HFFc6 (cell line): ENCODE results near the gene GTF2H4. TPM values are rescaled to one million over a fixed set of nuclear protein-coding genes. Genes with fewer than 3 reads are reported as not detected.

Source experiments
- DNase-seq: peaks from one replicate; pipeline ENCODE4 v3.0.0-alpha.2; 2018
- H3K27ac Mint-ChIP-seq: 2 replicates; pipeline ENCODE4 v1.8.0; 2020; ENCODE audit warnings: mild to moderate bottlenecking, mixed read lengths
- H3K27me3 Mint-ChIP-seq: 2 replicates; pipeline ENCODE4 v1.8.0; 2021; ENCODE audit warnings: mild to moderate bottlenecking, moderate library complexity, mixed read lengths; ENCODE audit not compliant: insufficient read depth
- H3K36me3 Mint-ChIP-seq: 2 replicates; pipeline ENCODE4 v1.8.0; 2021; ENCODE audit warnings: low read depth, mixed read lengths
- H3K4me1 Mint-ChIP-seq: 2 replicates; pipeline ENCODE4 v1.8.0; 2020; ENCODE audit warnings: low read depth, mixed read lengths
- H3K4me3 Mint-ChIP-seq: 2 replicates; pipeline ENCODE4 v1.8.0; 2020; ENCODE audit warnings: mild to moderate bottlenecking, moderate library complexity, mixed read lengths
- H3K9me3 Mint-ChIP-seq: 2 replicates; pipeline ENCODE4 v1.8.0; 2020; ENCODE audit warnings: mild to moderate bottlenecking, mixed read lengths
- total RNA-seq, 6 experiments: library from RNA; stranded (reverse); fragmentation: NEBNext Ultra II Directional; extraction: Animal tissue kit (Norgen Biotek cat#: 25700); gene quantifications; 2 replicates in 1 of 6; 3 replicates in 5 of 6; pipeline ENCODE4 v1.2.3, GENCODE V29; 2021
- TF ChIP-seq, protein P1 (sequence below): fragments of 200-600 bp; sonication (generic); IDR thresholded peaks from 2 replicates; pipeline ENCODE4 v1.5.0; 2021; ENCODE audit warnings: antibody characterized with exemption, mild to moderate bottlenecking

GTF2H4 gene
- total RNA-seq, 6 experiments from 2014 or later, result 23.9 to 27.1 (median 26.5) TPM

- Mint-ChIP-seq H3K4me1 (peaks cover 13% of the 10 kb centered on the region), H3K36me3 (peaks cover 22% of the 10 kb centered on the region), H3K9me3 (peaks cover 25% of the 10 kb centered on the region), H3K4me3 (no peak overlapping the region; the same call in 1 of the 2 replicates), H3K27ac (0 out of 2 replicates have a peak overlapping the region, but pooled peaks have one; percentile 31), H3K27me3 (no peaks in the 10 kb centered on the region; the same call in none of the 2 replicates)
- DNase-seq, result no peak
- TF ChIP-seq, protein P1, sequence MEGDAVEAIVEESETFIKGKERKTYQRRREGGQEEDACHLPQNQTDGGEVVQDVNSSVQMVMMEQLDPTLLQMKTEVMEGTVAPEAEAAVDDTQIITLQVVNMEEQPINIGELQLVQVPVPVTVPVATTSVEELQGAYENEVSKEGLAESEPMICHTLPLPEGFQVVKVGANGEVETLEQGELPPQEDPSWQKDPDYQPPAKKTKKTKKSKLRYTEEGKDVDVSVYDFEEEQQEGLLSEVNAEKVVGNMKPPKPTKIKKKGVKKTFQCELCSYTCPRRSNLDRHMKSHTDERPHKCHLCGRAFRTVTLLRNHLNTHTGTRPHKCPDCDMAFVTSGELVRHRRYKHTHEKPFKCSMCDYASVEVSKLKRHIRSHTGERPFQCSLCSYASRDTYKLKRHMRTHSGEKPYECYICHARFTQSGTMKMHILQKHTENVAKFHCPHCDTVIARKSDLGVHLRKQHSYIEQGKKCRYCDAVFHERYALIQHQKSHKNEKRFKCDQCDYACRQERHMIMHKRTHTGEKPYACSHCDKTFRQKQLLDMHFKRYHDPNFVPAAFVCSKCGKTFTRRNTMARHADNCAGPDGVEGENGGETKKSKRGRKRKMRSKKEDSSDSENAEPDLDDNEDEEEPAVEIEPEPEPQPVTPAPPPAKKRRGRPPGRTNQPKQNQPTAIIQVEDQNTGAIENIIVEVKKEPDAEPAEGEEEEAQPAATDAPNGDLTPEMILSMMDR, result no peak
Observed at GRCh38 chr6:30876039-30876730, 31.8 kb upstream of the GTF2H4 start.

DNA sequence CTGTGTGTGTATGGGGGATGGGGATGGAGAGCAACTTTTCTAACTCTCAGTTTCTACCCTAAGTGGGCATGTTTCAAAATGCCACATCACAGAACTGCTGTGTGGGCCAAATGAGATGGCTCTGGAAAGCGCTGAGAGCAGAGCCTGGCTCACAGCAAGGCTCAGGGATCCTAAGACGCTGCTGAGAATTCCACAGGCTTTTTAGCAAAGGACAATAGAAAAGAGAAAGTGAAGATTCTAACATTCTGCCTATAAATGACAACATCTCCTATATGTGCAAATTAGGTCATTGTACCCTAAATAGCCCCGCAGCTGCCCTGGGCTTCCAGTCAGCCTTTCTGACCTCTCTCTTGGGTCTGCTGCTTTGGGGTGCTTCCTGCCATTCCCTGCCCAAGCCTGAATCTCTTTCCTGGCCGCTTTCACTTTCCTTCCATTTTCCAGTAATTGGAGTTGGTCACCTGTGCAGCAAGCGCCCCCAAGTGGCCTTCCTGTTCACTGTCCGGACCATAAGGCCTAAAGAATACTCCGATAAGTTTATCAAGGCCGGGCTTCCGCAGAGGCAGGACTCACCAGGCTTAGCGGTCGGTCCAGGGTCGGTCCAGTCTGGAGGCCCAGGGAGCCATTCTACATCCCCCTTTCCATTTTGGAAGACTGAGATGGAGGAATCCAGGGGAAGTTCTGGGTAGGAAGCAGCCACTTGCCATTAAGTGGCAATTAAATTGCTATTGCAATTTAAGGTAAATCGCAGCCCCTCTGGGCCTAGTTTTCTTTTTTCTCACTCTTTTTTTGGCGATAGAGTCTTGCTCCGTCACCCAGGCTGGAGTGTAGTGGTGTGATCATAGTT, 30.4 kb upstream of the GTF2H4 start:
- Mint-ChIP-seq H3K27me3 (peaks cover 3% of the 10 kb centered on the region), H3K27ac (peak overlapping the region; percentile 90), H3K4me3 (peak overlapping the region; percentile 84), H3K36me3 (peaks cover 9% of the 10 kb centered on the region; the same call in 1 of the 2 replicates), H3K4me1 (peaks cover 26% of the 10 kb centered on the region), H3K9me3 (peaks cover 10% of the 10 kb centered on the region)
- DNase-seq, result peak; percentile 83
- TF ChIP-seq, protein P1, result peak; percentile 94

DNA sequence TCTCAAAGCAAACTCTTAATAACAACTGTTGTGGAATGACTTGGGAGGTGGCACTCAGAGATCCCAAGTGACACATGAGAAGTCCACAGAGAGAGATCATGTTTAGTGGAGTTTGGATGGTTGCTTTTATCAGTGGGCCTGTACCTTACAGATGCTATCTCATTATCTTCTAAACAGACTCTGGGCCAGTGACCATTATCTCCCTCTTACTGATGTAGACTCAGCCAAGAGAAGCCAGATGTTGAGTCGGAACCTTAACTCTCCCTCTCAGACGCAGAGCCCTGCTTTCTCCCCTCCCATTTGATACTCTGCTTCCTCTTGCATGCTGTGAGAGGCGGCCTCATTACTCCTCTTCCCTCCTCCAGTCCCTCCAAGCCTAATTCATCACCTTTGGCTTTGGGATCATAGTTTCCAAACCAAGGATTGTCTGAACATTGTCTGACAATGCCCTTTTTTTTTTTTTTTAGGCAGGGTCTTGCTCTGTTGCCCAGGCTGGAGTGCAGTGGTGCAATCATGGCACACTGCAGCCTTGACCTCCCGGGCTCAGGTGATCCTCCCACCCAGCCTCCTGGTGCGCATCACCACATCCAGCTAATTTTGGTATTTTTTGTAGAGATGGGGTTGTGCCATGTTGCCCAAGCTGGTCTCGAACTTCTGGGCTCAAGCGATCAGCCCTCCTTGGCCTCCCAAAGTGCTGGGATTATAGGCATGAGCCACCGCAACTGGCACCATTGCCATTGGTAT, 28.2 kb upstream of the GTF2H4 start:
- Mint-ChIP-seq H3K4me3 (no peak overlapping the region), H3K27ac (no peak overlapping the region), H3K4me1 (peaks cover 31% of the 10 kb centered on the region), H3K9me3 (no peaks in the 10 kb centered on the region), H3K27me3 (peaks cover 3% of the 10 kb centered on the region), H3K36me3 (no peaks in the 10 kb centered on the region)
- TF ChIP-seq, protein P1, result no peak
- DNase-seq, result no peak

- H3K9me3 Mint-ChIP-seq, result no peaks in the 10 kb centered on the region
- H3K27me3 Mint-ChIP-seq, result peaks cover 3% of the 10 kb centered on the region
- TF ChIP-seq, protein P1, result no peak
- H3K27ac Mint-ChIP-seq, result no peak overlapping the region
- no peak overlapping the region for H3K4me3 Mint-ChIP-seq
- no peak for DNase-seq
- no peaks in the 10 kb centered on the region for H3K36me3 Mint-ChIP-seq
- peaks cover 40% of the 10 kb centered on the region for H3K4me1 Mint-ChIP-seq
Observed at GRCh38 chr6:30880698-30881252, 27.2 kb upstream of the GTF2H4 start.
